Measurements from ENCODE around the gene PADI4.
"Not testable (repeated sequence)": the region's sequence is repeated elsewhere in the genome, so short reads cannot be mapped to it uniquely, and the experiment has no call there.

Gene PADI4

GRCh38 chr1:17403081-17403480 is 95.1 kb downstream of the PADI4 start:
- DNase-seq, result no peak

- no peak for DNase-seq
Observed at GRCh38 chr1:17404034-17404684, 96.2 kb downstream of the PADI4 start.

GRCh38 chr1:17404820-17405219 is 96.8 kb downstream of the PADI4 start:
- no peak for DNase-seq

- DNase-seq, result peak; percentile 50
Observed at GRCh38 chr1:17405898-17406759, 98.1 kb downstream of the PADI4 start.

- DNase-seq, result not testable (repeated sequence)
Observed at GRCh38 chr1:17406760-17407475, 98.9 kb downstream of the PADI4 start.

GRCh38 chr1:17407786-17408514 is 100.0 kb downstream of the PADI4 start:
- not testable (repeated sequence) for DNase-seq

GRCh38 chr1:17409391-17409811 is 101.4 kb downstream of the PADI4 start:
- no peak for DNase-seq

GRCh38 chr1:17412093-17412870 is 104.3 kb downstream of the PADI4 start:
- no peak for DNase-seq
